HepG2 (cell line): Measurements from ENCODE around the gene DCLK1. TPM values are rescaled to one million over a fixed set of nuclear protein-coding genes. Genes with fewer than 3 reads are reported as not detected.

Experiments used
- ATAC-seq: fragments of 200-7000 bp; cut with Tn5 transposase; 3 replicates; pipeline ENCODE4 v1.9.1; 2020; ENCODE audit warnings: mild to moderate bottlenecking, moderate library complexity
- BruUV-seq: library from RNA; stranded (reverse); fragments of 400-500 nt; replicated peaks from 2 replicates; lab custom pipeline; 2021; lab: Mats Ljungman, UMichigan
- CTCF ChIA-PET: fragments of 300-600 bp; formaldehyde crosslinking; extraction: SDS; loops from one replicate; lab custom pipeline; 2021; ENCODE audit warnings: low total read pairs, inconsistent platforms, low intra/inter-chr PET ratio; lab: Yijun Ruan, JAX
- POLR2A ChIA-PET: fragments of 350-600 bp; sonication (Branson Sonifier 250); formaldehyde crosslinking; loops from one replicate; lab custom pipeline; 2020; ENCODE audit warnings: antibody characterized with exemption, inconsistent platforms; lab: Yijun Ruan, JAX
- DNase-seq: peaks from one replicate; pipeline ENCODE4 v3.0.0-alpha.2; 2015; ENCODE audit warnings: low spot score
- FAIRE-seq: peaks from 3 replicates; lab custom pipeline; 2011; peaks lifted over from hg19 to GRCh38; lab: Jason Lieb, UNC
- H2AFZ ChIP-seq: one replicate; pipeline ENCODE4 v1.6.1; 2011; ENCODE audit warnings: low read length, inconsistent platforms
- H3K27ac ChIP-seq: fragments of 300-600 bp; 3 replicates; pipeline ENCODE4 v1.8.0; 2011; ENCODE audit warnings: mixed run types, mild to moderate bottlenecking, mixed read lengths, low read length, inconsistent platforms; ENCODE audit not compliant: insufficient read depth; ENCODE audit errors: extremely low read length
- H3K27me3 ChIP-seq, 2 experiments: fragments of 200-600 bp in 1 of 2; 2 replicates in 1 of 2; 3 replicates in 1 of 2; pipeline versions ENCODE4 v1.6.0 to v1.8.0; 2011; ENCODE audit warnings: low read length in 2 of 2, mild to moderate bottlenecking in 2 of 2, moderate library complexity in 2 of 2, inconsistent platforms in 1 of 2; ENCODE audit not compliant: insufficient read depth in 2 of 2, control insufficient read depth in 1 of 2
- H3K36me3 ChIP-seq, 2 experiments: fragments of 200-600 bp in 1 of 2; replicated peaks in 1 of 2; 2 replicates in 1 of 2; 3 replicates in 1 of 2; pipeline versions ENCODE4 v1.5.1 to v1.8.0; 2011; ENCODE audit warnings: low read length in 2 of 2, inconsistent platforms in 1 of 2; ENCODE audit not compliant: insufficient read depth in 2 of 2, control insufficient read depth in 1 of 2
- H3K4me1 ChIP-seq: 2 replicates; pipeline ENCODE4 v1.5.1; 2012; ENCODE audit warnings: low read length, inconsistent platforms; ENCODE audit not compliant: insufficient read depth
- H3K4me2 ChIP-seq: 2 replicates; pipeline ENCODE4 v1.6.0; 2011; ENCODE audit warnings: low read depth, low read length, inconsistent platforms
- H3K4me3 ChIP-seq, 3 experiments: fragments of 200-600 bp in 1 of 3; sonication (generic), shearing (Covaris generic) in 1 of 3; replicated peaks in 1 of 3; 2 replicates each; pipeline ENCODE4 v1.5.1; 2011 to 2016; ENCODE audit warnings: low read length in 3 of 3, inconsistent platforms in 2 of 3, low read depth in 2 of 3, mild to moderate bottlenecking in 2 of 3, control low read depth in 1 of 3, mixed read lengths in 1 of 3; ENCODE audit not compliant: insufficient read depth in 1 of 3
- H3K79me2 ChIP-seq: one replicate; pipeline ENCODE4 v1.6.1; 2011; ENCODE audit warnings: low read length, inconsistent platforms; ENCODE audit not compliant: insufficient read depth
- H3K9ac ChIP-seq: 2 replicates; pipeline ENCODE4 v1.6.0; 2011; ENCODE audit warnings: mild to moderate bottlenecking, low read depth, low read length, inconsistent platforms; ENCODE audit not compliant: insufficient read depth
- H3K9me3 ChIP-seq: 2 replicates; pipeline ENCODE4 v1.5.1; 2012; ENCODE audit warnings: mild to moderate bottlenecking, low read length
- H4K20me1 ChIP-seq: 2 replicates; pipeline ENCODE4 v1.6.0; 2011; ENCODE audit warnings: inconsistent platforms, mild to moderate bottlenecking, low read length, moderate library complexity; ENCODE audit not compliant: insufficient read depth
- ATM ChIP-seq: fragments of 450-650 bp; IDR thresholded peaks from 2 replicates; pipeline ENCODE4 v1.7.1; 2017; ENCODE audit warnings: mild to moderate bottlenecking, borderline replicate concordance
- CAMTA2 ChIP-seq: sonication (generic); formaldehyde crosslinking; IDR thresholded peaks from 2 replicates; pipeline ENCODE4 v1.4.0; 2020; ENCODE audit warnings: mild to moderate bottlenecking, missing genetic modification reagents, borderline replicate concordance
- KIAA2018 ChIP-seq: sonication (generic); formaldehyde crosslinking; IDR thresholded peaks from 2 replicates; pipeline ENCODE4 v1.5.0; 2020; ENCODE audit warnings: mild to moderate bottlenecking, missing genetic modification reagents, borderline replicate concordance
- NFATC3 ChIP-seq: sonication (generic); formaldehyde crosslinking; IDR thresholded peaks from 2 replicates; pipeline ENCODE4 v1.5.1; 2020; ENCODE audit warnings: mild to moderate bottlenecking, missing genetic modification reagents
- TRIM22 ChIP-seq: fragments of 450-650 bp; IDR thresholded peaks from 2 replicates; pipeline ENCODE4 v1.6.1; 2017
- ZNF484 ChIP-seq: sonication (generic); formaldehyde crosslinking; IDR thresholded peaks from 2 replicates; pipeline ENCODE4 v1.5.1; 2020; ENCODE audit warnings: mild to moderate bottlenecking, low read depth, missing genetic modification reagents, borderline replicate concordance
- ZNF510 ChIP-seq: sonication (generic); formaldehyde crosslinking; IDR thresholded peaks from 2 replicates; pipeline ENCODE4 v1.4.0; 2020; ENCODE audit warnings: low read depth, mild to moderate bottlenecking, missing genetic modification reagents
- ZNF556 ChIP-seq: sonication (generic); formaldehyde crosslinking; IDR thresholded peaks from 2 replicates; pipeline ENCODE4 v1.4.0; 2020; ENCODE audit warnings: mild to moderate bottlenecking, missing genetic modification reagents, borderline replicate concordance
- ZNF557 ChIP-seq: sonication (generic); formaldehyde crosslinking; IDR thresholded peaks from 2 replicates; pipeline ENCODE4 v1.4.0; 2020; ENCODE audit warnings: missing genetic modification reagents
- ZNF737 ChIP-seq: sonication (generic); formaldehyde crosslinking; IDR thresholded peaks from 2 replicates; pipeline ENCODE4 v1.5.0; 2020; ENCODE audit warnings: missing genetic modification reagents, mild to moderate bottlenecking, borderline replicate concordance
- ZNF800 ChIP-seq: sonication (generic); formaldehyde crosslinking; IDR thresholded peaks from 2 replicates; pipeline ENCODE4 v1.4.0; 2020; ENCODE audit warnings: missing genetic modification reagents
- WGBS: methylation state at CpG from one replicate; pipeline ENCODE4 v1.1.6; 2017; ENCODE audit warnings: low lambda C conversion rate; 5-methylcytosine and 5-hydroxymethylcytosine counted together
- in situ Hi-C: cut with HindIII; loops from 2 replicates; pipeline ENCODE4 v1.10.0; 2017; ENCODE audit warnings: low pct_unique_long_range_greater_than_20kb; ENCODE audit not compliant: extremely low pct_ligation_motif_present
- intact Hi-C: fragments of 100-400 bp; cut with micrococcal nuclease; formaldehyde crosslinking; loops from one replicate; pipeline ENCODE4 v1.10.0; 2022; ENCODE audit not compliant: unreplicated experiment
- polyA plus RNA-seq, 8 experiments: library from polyadenylated mRNA; depleted of rRNA in 3 of 8; stranded (reverse) in 7 of 8; unstranded in 1 of 8; fragments of >200 nt; fragmentation: Illumina TruSeq in 4 of 8; extraction: Trizol in 4 of 8; gene quantifications; 2 replicates each; pipeline versions ENCODE4 v1.2.1 to v1.2.3, GENCODE V29; 2011 to 2016; ENCODE audit warnings: low read depth in 4 of 8, missing spikeins in 1 of 8, mixed read lengths in 1 of 8; ENCODE audit not compliant: insufficient read depth in 1 of 8
- total RNA-seq, 5 experiments: library from RNA; depleted of rRNA; stranded (reverse); fragments of >200 nt; fragmentation: Illumina TruSeq; extraction: Trizol; gene quantifications; 2 replicates each; pipeline ENCODE4 v1.2.3, GENCODE V29; 2016; ENCODE audit warnings: low read depth in 1 of 5

DCLK1 gene
- total and polyA plus RNA-seq, 2 of the 13 experiments (the other 11 are each of a cell fraction or from before 2014, with no cell fraction given), result not detected

- no peak for TF ChIP-seq ZNF484 (CRISPR knock-in tag)
Measured at GRCh38 chr13:35812736-35813135, 318.4 kb downstream of the DCLK1 start (continued).

- Histone ChIP-seq H3K4me1 (no peaks in the 10 kb centered on the region), H3K4me3 (no peak overlapping the region), H3K27ac (no peak overlapping the region), H2AFZ (no peak overlapping the region), H3K79me2 (no peaks in the 10 kb centered on the region), H3K9me3 (no peaks in the 10 kb centered on the region), H3K36me3 (no peaks in the 10 kb centered on the region), H3K9ac (no peak overlapping the region), H3K4me2 (no peak overlapping the region), H4K20me1 (no peaks in the 10 kb centered on the region), H3K27me3 (no peaks in the 10 kb centered on the region; a peak in 2 of 5 replicates)
- in situ Hi-C loops, result no loop called here
- ChIA-PET POLR2A (no interaction called here), CTCF (no interaction called here)
- WGBS, result 49% methylated on average over 4 of the region's 4 CpGs
- intact Hi-C loops, result no loop called here
- ATAC-seq, result no peak
- no peak for FAIRE-seq
- DNase-seq, result no peak
- BruUV-seq, result no TSS peak
- no peak for TF ChIP-seq KIAA2018 (CRISPR knock-in tag)
- no peak for TF ChIP-seq ATM
- no peak for TF ChIP-seq ZNF510
- no peak for TF ChIP-seq NFATC3 (CRISPR knock-in tag)
- TF ChIP-seq ZNF556 (CRISPR knock-in tag), result no peak
- no peak for TF ChIP-seq ZNF737 (CRISPR knock-in tag)
- no peak for TF ChIP-seq TRIM22
- TF ChIP-seq ZNF800, result no peak
- TF ChIP-seq CAMTA2, result no peak
- TF ChIP-seq ZNF557 (CRISPR knock-in tag), result no peak
Measured at GRCh38 chr13:35810321-35810720, 320.9 kb downstream of the DCLK1 start.
